ENCODE measurements around the gene FTCD.

FTCD gene

DNA sequence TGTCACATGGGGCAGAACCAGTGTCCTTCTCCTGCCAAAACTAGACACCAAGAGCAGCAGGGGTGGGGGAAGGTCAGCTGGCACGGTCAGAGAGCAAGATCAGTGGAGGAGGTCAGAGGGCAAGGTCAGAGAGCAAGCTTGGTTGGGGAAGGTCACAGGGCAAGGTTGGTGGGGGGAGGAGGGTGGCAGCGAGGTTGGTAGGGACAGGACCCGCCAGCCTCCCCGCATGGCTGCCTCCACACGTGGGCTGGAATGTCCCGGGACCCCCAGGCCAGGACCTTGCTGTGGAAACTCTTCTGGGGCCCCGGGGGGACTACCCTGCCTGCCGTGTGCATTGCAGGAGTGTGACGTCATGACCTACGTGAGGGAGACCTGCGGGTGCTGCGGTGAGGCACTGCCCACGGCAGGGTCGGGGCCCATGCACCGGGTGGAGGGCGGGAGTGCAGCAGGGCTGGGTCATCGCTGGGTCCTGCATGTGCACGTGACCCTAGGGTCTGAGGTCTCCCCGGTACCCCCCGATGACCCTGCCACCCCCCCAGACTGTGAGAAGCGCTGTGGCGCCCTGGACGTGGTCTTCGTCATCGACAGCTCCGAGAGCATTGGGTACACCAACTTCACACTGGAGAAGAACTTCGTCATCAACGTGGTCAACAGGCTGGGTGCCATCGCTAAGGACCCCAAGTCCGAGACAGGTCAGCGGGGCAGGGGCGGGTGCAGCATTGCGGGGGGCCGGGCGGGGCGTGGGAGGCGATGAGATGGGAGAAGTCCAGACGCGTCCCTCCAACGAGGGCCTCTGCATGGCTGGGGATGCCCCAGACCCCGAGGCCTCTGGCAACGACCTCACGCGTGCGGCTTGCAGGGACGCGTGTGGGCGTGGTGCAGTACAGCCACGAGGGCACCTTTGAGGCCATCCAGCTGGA is 30.2 kb downstream of the FTCD start:
- DNase-seq, result no peak
- TF ChIP-seq POLR2A (IDR thresholded peaks at IDR 0.05; ENCODE audit: low read length) (no peak), GATA1 (IDR thresholded peaks at IDR 0.05; ENCODE audit: low read depth, low read length) (no peak)

DNA sequence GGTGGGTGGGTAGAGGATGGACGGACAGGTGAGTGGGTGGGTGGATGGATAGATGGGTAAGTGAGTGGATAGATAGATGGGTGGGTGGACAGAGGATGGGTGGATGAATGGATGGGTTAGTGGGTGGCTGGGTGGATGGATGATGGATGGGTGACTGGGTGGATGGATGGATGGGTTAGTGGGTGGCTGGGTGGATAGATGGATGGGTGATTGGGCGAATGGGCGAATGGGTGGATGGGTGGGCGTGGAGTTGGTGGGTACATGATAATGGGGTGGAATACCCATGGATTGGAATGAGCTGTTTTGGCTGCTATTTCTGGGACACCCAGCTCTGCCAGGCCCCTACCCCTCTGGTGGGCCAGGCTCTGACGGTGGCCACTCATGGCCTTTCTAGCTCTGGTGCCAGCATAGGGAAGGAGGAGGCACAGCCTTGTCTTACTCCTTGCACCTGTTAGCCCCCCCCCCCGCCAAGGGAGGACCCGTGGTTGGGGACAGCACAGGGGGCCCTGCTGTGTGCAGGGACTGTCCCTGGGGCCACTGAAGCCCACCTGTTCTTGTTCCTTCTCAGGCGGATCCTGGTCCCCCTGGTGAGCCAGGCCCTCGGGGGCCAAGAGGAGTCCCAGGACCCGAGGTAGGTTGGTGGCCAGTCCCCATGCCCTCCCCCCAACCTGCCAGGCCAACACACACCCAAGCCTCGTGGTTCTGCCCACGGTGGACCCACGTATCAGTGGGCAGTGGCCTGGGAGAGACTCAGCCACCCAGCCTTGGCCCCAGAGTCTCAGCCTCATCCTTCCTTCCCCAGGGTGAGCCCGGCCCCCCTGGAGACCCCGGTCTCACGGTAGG is 31.1 kb downstream of the FTCD start:
- DNase-seq, result no peak
- TF ChIP-seq GATA1 (IDR thresholded peaks at IDR 0.05; ENCODE audit: low read depth, low read length), result no peak
- TF ChIP-seq POLR2A (IDR thresholded peaks at IDR 0.05; ENCODE audit: low read length), result no peak

DNA sequence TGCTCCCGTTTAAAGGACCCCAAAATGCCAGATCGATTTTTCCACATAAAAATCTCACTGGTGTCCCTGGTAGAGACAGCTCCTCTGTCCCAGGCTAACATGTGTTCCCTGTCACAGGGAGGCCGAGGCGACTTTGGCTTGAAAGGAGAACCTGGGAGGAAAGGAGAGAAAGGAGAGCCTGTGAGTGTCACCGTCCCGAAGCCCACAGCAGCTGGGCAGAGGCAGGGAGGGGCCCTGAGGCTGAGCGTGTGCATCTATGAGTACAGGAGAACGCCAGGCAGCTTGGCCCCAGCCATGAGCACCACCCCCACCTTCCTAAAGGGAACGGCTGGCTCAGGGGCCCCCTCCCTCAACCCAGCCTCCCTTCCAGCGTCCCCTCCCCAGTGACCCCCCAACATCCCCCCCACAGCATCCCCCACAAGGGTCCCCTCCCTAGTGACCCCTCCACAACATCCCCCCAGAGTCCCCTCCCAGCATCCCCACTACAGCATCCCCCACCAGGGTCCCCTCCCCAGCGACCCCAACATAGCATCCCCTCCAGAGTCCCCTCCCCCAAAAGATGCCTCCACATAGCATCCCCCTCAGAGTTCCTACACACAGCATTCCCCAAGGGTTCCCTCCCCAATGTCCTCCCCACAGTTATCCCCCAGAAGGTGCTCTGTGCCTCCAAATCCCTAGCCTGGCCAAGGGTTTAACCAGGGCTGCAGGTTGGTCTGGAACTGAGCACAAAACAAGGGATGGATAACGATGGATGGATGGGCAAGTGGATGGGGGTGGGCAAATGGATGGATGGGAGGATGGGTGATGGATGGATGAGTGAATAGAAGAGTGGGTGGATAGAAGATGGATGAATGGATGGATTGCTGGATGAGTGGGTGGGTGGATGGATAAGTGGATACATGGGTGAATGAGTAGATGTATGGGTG is 32.4 kb downstream of the FTCD start:
- no peak for DNase-seq

DNA sequence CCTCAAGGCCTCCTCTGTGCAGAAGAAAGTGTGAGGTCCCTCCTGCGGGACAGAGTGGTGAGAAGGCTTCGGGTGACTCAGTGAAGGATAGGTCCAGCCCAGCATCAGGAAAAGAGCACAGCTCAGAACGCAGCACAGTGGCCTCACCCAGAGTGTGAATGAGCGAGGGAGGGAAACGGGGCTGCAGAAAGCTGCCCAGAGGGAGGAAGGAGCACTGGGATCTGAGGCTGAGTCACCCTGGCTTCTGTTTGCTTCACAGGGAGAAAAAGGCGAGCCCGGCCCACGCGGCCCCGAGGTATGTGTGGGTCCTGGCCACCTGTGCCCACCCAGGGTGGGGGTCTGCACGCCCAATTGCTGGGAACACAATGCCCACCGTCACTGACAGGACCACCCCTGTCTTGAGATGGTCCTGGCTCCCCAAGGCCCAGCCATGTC is 33.1 kb downstream of the FTCD start:
- no peak for TF ChIP-seq POLR2A (IDR thresholded peaks at IDR 0.05; ENCODE audit: low read length)
- TF ChIP-seq GATA1 (IDR thresholded peaks at IDR 0.05; ENCODE audit: low read depth, low read length), result no peak
- DNase-seq, result no peak

More for the DNA sequence above, 32.4 kb downstream of the FTCD start:
- TF ChIP-seq GATA1 (IDR thresholded peaks at IDR 0.05; ENCODE audit: low read depth, low read length) (no peak), POLR2A (IDR thresholded peaks at IDR 0.05; ENCODE audit: low read length) (no peak)

DNA sequence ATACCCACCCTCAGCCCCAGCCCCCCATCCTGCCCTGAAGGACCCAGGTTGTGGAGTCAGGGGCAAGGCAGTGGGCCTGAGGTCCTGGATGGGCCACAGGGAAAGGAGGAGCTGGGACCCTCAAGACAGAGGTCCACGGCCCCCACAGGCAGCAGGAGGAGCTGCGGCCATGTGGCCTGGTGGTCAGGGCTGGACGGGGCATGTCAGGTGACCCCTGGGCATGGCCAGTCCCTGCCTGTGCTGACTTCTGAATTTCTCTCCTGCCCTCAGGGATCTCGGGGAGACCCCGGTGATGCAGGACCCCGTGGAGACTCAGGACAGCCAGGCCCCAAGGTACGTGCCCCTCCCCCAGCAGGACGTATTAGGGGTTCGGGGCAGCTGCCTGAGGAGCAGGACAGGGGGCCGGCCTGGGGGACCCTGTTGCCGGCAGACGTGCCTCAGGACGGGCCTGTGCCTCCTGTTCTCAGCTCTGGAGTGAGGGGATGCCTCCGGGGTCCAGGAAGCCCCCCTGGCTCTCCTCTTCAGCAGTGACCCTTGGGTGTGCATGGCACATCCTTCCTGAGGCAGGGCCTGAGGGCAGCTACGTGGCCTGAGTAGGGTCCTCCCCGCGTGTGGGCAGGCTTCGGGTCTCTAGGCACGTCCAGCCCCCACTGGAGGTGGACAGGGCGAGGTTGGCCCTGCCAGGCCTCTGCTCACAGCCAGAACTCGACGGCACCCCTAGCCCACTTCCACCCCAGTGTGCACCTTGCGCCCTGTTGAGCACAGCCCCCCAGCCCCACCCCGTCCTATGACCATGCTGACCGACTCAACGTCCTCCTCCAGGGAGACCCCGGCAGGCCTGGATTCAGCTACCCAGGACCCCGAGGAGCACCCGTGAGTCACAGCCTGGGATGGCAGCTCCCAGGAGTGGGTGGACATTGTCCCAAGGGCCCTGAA is 33.8 kb downstream of the FTCD start:
- TF ChIP-seq GATA1 (IDR thresholded peaks at IDR 0.05; ENCODE audit: low read depth, low read length), result no peak
- TF ChIP-seq POLR2A (IDR thresholded peaks at IDR 0.05; ENCODE audit: low read length), result no peak
- DNase-seq, result no peak

DNA sequence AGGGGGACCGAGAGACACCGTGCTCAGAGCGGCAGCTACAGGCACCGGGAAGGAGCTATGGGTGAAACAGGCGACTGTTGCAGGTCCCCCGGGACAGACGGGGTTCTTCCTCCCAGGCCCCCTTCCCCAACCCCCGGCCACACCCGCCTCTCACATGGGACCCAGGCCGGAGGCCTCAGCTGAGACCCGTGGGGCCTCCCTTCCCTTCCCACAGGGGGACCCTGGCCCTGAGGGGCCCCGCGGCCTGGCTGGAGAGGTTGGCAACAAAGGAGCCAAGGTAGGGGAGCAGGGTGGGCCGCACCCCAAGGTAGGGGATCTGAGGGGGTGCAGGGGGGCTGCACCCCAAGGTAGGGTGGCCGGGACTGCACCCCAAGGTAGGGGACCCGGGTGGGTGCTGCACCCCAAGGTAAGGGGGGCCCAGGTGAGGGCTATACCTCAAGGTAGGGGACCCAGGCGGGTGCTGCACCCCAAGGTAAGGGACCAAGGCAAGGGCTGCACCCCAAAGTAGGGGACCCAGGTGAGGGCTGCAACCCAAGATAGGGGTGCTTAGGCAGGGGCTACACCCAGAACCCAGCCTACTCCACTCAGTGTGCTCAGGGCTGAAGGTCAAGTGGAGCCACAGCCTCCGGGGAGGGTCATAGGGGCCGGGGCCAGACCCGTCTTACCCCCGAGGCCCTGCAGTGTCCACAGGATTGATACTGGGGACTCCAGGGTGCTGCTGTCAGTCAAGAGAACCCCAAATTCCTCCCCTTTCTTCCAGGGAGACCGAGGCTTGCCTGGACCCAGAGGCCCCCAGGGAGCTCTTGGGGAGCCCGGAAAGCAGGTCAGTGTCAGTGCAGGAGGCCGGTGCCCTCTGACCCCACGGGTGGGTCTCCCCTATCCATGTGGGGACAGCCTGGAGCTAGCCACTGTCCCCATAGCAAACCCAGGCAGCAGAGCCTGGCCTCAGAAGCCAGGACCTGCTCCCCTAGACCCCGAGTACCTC is 34.8 kb downstream of the FTCD start:
- no peak for DNase-seq
- TF ChIP-seq GATA1 (IDR thresholded peaks at IDR 0.05; ENCODE audit: low read depth, low read length) (no peak), POLR2A (IDR thresholded peaks at IDR 0.05; ENCODE audit: low read length) (no peak)

DNA sequence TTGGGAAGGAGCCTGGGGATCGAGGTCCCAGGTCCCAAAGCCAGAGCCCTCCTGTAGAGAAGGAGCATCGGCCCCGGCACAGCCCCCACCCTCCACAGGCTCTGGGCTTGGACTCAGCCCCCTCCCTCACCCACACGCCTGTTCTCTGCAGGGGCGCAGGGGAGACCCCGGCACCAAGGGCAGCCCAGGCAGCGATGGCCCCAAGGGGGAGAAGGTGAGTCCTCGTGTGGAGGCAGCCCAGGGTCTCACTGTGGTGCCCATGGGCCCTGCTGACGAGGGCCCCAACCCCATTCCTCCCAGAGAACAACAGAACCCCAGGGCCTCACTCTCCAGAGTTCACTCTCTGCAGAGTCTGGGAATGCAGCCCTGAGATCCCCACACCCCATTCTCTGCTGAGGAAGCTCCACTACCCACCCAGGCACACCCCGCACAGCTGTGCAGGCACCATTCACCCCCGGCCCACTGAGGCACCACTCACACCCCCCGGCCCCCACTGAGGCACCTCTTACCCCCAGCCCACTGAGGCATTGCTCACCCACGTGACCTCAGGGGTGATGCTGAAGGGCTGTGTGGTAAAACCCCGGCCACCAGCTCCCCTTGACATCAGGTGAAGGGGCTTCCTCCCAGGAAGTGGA is 35.6 kb downstream of the FTCD start:
- DNase-seq, result no peak
- no peak for TF ChIP-seq POLR2A (IDR thresholded peaks at IDR 0.05; ENCODE audit: low read length)
- TF ChIP-seq GATA1 (IDR thresholded peaks at IDR 0.05; ENCODE audit: low read depth, low read length), result no peak

DNA sequence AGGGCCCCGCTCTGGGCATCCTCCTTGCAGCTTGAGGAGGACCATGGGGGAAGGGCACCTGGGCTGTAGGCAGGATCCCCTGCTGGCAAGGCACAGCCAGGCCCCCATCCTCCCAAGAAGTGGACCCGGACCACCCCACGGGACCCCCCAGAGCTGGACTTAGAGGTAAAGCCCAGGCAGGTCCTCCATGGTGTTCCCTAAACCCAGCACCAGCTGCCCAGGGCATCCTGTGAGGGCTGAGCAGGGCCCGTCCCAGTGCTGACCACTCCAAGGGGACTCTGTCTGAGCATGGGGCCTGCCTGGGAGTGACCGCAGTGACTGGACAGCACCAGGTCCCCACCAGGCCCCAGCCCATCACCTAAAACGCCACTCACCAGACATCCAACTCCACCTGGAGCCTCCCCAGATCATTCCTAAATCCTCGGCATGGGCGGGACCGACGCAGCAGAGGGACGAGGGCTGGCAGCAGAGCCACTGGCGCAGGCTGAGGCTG is 36.2 kb downstream of the FTCD start:
- no peak for TF ChIP-seq GATA1 (IDR thresholded peaks at IDR 0.05; ENCODE audit: low read depth, low read length)
- TF ChIP-seq POLR2A (IDR thresholded peaks at IDR 0.05; ENCODE audit: low read length), result no peak
- DNase-seq, result no peak

DNA sequence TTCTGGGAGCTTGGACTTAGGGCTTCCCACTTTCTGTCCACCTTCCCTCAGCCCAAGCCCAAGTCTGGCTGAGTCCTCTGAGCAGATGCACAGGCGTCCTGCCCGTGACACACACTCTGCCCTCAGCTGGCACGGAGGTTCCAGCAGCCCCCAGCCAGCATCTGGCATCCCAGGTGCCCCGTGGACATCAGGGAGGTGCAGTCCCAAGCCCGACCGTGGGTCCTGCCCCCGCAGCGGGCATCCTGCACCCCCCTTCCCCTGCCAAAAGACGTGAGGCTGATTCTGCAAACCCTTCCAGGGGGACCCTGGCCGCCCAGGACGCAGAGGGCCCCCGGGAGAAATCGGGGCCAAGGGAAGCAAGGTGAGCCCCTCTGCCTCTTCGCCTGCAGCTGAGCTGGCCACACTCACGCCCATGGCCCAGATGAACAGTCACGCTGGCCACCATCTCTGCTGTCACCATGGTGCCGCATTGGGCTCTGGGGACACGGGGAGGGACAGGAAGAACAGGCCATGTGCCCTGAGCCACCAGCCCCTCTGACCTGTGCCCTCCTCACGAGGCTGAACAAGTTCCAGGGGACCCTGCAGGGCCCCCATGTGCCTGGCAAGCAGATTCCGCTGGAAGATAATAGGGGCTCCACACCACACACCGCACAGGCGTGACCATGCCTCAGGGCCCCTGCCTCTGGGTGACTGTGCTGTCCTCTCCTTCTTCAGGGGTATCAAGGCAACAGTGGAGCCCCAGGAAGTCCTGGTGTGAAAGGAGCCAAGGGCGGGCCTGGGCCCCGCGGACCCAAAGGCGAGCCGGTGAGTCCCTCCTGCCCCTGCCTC is 36.8 kb downstream of the FTCD start:
- TF ChIP-seq GATA1 (IDR thresholded peaks at IDR 0.05; ENCODE audit: low read depth, low read length), result no peak
- no peak for TF ChIP-seq POLR2A (IDR thresholded peaks at IDR 0.05; ENCODE audit: low read length)
- DNase-seq, result no peak
